ENCODE results near the gene APOC1.
"Not testable (repeated sequence)": the region's sequence is repeated elsewhere in the genome, so short reads cannot be mapped to it uniquely, and the experiment has no call there.

APOC1 gene

DNA sequence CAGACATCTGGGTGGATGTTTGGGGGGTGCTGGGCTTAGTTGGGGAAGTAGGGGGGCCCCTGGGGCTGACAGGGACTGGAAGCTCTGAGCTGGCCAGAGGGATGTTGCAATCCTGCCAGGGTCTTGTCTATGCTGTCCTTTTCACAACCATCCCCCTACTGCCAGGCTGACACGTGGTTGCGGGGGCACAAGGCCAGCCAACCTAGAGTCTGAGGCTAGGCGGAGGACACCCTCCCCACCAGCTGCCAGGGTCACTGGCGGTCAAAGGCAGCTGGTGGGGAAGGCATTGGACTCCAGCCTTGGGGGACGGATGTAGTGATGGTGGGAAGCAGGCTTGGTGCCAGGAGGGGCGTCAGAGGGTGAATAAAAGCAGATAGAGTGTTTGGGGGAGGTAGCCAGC, 1.6 kb upstream of the APOC1 start:
- TF ChIP-seq SNAI2 (CRISPR knock-in tag; IDR thresholded peaks at IDR 0.05) (no peak), CSRNP3 (CRISPR knock-in tag; IDR thresholded peaks at IDR 0.05) (no peak), CSDC2 (CRISPR knock-in tag; IDR thresholded peaks at IDR 0.05) (no peak), ZNF565 (CRISPR knock-in tag; conservative IDR thresholded peaks at IDR 0.05; ENCODE audit: low read depth) (no peak), OSR1 (CRISPR knock-in tag; IDR thresholded peaks at IDR 0.05) (no peak), ZFP30 (CRISPR knock-in tag; IDR thresholded peaks at IDR 0.05) (no peak), TCF4 (CRISPR knock-in tag; IDR thresholded peaks at IDR 0.05; ENCODE audit: borderline replicate concordance) (no peak)
- TF ChIP-seq, protein P1, sequence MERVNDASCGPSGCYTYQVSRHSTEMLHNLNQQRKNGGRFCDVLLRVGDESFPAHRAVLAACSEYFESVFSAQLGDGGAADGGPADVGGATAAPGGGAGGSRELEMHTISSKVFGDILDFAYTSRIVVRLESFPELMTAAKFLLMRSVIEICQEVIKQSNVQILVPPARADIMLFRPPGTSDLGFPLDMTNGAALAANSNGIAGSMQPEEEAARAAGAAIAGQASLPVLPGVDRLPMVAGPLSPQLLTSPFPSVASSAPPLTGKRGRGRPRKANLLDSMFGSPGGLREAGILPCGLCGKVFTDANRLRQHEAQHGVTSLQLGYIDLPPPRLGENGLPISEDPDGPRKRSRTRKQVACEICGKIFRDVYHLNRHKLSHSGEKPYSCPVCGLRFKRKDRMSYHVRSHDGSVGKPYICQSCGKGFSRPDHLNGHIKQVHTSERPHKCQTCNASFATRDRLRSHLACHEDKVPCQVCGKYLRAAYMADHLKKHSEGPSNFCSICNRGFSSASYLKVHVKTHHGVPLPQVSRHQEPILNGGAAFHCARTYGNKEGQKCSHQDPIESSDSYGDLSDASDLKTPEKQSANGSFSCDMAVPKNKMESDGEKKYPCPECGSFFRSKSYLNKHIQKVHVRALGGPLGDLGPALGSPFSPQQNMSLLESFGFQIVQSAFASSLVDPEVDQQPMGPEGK (CRISPR knock-in tag; IDR thresholded peaks at IDR 0.05; ENCODE audit: borderline replicate concordance) = no peak
- ATAC-seq = no peak

GRCh38 chr19:44913512-44914432, 636 bp upstream of the APOC1 start:
- not testable (repeated sequence) for ATAC-seq

- ATAC-seq = no peak
- no peak for TF ChIP-seq ARNTL (CRISPR knock-in tag; IDR thresholded peaks at IDR 0.05; ENCODE audit: borderline replicate concordance, low read depth)
These were observed 9.9 kb downstream of the APOC1 start for GRCh38 chr19:44924243-44924725.

GRCh38 chr19:44925114-44925891, 10.9 kb downstream of the APOC1 start:
- TF ChIP-seq CSRNP3 (CRISPR knock-in tag; IDR thresholded peaks at IDR 0.05) (no peak), BACH2 (CRISPR knock-in tag; IDR thresholded peaks at IDR 0.05; ENCODE audit: borderline replicate concordance) (no peak), ZFP3 (CRISPR knock-in tag; IDR thresholded peaks at IDR 0.05) (no peak), ZNF565 (CRISPR knock-in tag; conservative IDR thresholded peaks at IDR 0.05; ENCODE audit: low read depth) (no peak), ZNF70 (CRISPR knock-in tag; IDR thresholded peaks at IDR 0.05) (no peak), ZC3H10 (CRISPR knock-in tag; IDR thresholded peaks at IDR 0.05) (no peak), ARNTL (CRISPR knock-in tag; IDR thresholded peaks at IDR 0.05; ENCODE audit: borderline replicate concordance, low read depth) (no peak), OSR1 (CRISPR knock-in tag; IDR thresholded peaks at IDR 0.05) (no peak), TOX (CRISPR knock-in tag; IDR thresholded peaks at IDR 0.05; ENCODE audit: borderline replicate concordance) (no peak), CSDC2 (CRISPR knock-in tag; IDR thresholded peaks at IDR 0.05) (no peak), PPARA (CRISPR knock-in tag; IDR thresholded peaks at IDR 0.05; ENCODE audit: borderline replicate concordance) (no peak)
- TF ChIP-seq, protein P2, sequence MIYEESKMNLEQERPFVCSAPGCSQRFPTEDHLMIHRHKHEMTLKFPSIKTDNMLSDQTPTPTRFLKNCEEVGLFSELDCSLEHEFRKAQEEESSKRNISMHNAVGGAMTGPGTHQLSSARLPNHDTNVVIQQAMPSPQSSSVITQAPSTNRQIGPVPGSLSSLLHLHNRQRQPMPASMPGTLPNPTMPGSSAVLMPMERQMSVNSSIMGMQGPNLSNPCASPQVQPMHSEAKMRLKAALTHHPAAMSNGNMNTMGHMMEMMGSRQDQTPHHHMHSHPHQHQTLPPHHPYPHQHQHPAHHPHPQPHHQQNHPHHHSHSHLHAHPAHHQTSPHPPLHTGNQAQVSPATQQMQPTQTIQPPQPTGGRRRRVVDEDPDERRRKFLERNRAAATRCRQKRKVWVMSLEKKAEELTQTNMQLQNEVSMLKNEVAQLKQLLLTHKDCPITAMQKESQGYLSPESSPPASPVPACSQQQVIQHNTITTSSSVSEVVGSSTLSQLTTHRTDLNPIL (CRISPR knock-in tag; IDR thresholded peaks at IDR 0.05; ENCODE audit: low read depth) = no peak
- no peak for ATAC-seq

DNA sequence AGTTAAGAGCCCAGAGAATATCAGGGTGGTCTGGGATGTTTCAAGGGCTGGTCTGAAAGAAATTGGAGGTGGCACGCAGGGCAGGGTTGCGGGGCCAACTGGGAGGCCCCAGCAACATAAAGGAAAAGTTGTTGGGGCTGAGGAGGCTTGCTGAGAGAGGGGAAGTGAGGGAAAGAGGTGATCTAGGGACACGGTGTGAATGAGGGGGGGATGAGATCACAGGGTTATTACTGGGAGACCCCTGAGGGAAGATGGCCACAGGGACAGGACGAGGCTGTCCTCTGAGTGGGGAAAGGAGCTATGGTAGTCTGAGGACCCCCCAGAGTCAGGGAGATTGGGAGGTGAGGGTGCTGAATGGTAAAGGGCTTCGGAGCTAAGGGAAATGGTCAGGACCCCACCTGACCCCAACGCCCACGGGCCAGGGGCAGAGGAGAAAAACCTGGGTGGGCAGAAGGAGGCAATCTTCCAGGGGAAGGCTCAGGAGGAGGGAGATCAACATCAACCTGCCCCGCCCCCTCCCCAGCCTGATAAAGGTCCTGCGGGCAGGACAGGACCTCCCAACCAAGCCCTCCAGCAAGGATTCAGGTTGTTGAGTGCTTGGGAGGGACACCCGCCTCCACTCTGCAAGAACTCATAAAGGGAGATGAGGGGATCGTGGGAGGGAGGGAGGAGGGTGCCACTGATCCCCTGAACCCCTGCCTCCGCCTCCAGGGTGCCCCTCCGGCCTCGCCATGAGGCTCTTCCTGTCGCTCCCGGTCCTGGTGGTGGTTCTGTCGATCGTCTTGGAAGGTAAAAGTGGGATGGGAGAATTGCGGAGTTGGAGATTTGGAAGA, 12.1 kb downstream of the APOC1 start:
- ATAC-seq = peak; percentile 30
